BLaER1 treated with 17β-estradiol and CSF1 and Interleukin-3, amounts not matched to agents 10 nM and 100 nM (cell line): ENCODE data around the gene CHN2.

Experiments
- H3K27ac ChIP-seq, 11 experiments: shearing (Covaris generic); formaldehyde crosslinking; 2 replicates each; pipeline ENCODE4 v1.8.1; 2022
- H3K27me3 ChIP-seq, 11 experiments: shearing (Covaris generic); formaldehyde crosslinking; 2 replicates each; pipeline ENCODE4 v1.8.1; 2022
- H3K36me3 ChIP-seq, 11 experiments: shearing (Covaris generic); formaldehyde crosslinking; 2 replicates each; pipeline ENCODE4 v1.8.1; 2022
- H3K4me1 ChIP-seq, 10 experiments: shearing (Covaris generic); formaldehyde crosslinking; 2 replicates each; pipeline ENCODE4 v1.8.1; 2022
- H3K4me2 ChIP-seq, 11 experiments: shearing (Covaris generic); formaldehyde crosslinking; 2 replicates each; pipeline ENCODE4 v1.8.1; 2022
- H3K4me3 ChIP-seq, 10 experiments: shearing (Covaris generic); formaldehyde crosslinking; 2 replicates each; pipeline ENCODE4 v1.8.1; 2022
- H3K9ac ChIP-seq, 11 experiments: shearing (Covaris generic); formaldehyde crosslinking; 2 replicates each; pipeline ENCODE4 v1.8.1; 2022
- H3K9me3 ChIP-seq, 11 experiments: shearing (Covaris generic); formaldehyde crosslinking; replicated peaks in 1 of 11; 2 replicates each; pipeline ENCODE4 v1.8.1; 2022
- H4K20me1 ChIP-seq, 11 experiments: shearing (Covaris generic); formaldehyde crosslinking; 2 replicates each; pipeline ENCODE4 v1.8.1; 2022
- Cebpa-rat ChIP-seq, 11 experiments: shearing (Covaris generic); IDR thresholded peaks; 2 replicates each; pipeline ENCODE4 v1.8.1; 2022

CHN2 gene

DNA sequence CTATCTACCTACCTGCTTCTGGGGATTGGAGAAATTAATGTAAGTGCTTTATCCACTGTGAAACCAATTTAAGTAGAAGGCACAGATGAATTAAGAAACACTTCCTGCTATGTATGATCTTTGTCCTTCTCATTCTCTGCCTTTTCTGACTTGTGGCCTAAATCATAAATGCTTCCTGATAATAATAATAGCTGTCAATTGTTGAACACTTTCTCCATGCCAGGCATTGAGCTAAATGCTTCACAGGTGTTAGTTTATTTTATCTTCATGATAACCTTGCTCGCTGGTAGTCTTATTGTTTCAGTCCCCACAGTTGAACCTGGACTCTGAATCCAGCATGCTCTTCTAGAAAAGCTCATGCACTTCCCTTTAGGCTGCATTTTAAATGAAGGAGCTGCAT is 75.4 kb downstream of the CHN2 start:
- Histone ChIP-seq H3K4me2 (no peak overlapping the region), H3K4me3 (no peak overlapping the region), H3K4me1 (peaks cover 6 to 18% (median 13%) of the 10 kb centered on the region in 10 experiments; a peak in 17 of 20 replicates), H4K20me1 (no peaks in the 10 kb centered on the region), H3K27ac (no peak overlapping the region), H3K36me3 (no peaks in the 10 kb centered on the region), H3K9ac (no peak overlapping the region), H3K27me3 (peaks cover 0 to 10% (median 0%) of the 10 kb centered on the region in 11 experiments; a peak in 1 of 22 replicates), H3K9me3 (peaks cover 0 to 17% (median 0%) of the 10 kb centered on the region in 11 experiments; a peak in 2 of 22 replicates)
- TF ChIP-seq Cebpa-rat (IDR thresholded peaks at IDR 0.05): no peak

DNA sequence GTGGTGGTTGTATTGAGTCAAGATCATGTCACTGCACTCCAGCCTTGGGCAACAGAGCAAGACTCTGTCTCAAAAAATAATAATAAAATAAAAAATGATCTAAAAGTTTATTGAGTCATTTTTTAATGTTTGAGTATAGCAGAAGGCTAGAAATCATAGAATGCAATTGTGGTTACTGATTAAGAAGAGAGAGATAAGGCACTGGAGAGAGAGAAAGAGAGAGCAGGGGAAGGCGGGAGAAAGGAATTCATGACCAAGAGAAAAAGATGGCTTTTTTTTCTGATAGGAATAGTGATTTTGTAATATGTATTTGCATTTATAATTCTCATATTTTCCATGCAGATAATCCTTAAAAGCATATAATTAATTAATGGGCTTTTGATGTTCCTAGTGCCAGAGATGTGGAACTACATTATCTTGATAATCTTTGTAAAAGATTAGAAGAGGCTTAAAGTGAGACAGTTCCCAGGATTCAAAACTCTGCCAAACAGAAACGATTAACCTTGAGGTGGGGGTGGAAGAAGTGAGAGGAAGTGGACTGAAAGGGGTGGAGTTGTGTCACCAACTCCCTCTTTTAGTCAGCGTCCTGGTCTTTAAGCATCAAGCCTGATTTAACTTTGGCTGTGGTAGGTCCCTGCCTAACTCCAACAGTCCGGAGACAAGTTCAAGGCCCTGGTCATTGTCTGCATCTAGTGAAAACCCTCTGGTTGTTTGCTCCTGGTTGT is 76.2 kb downstream of the CHN2 start:
- Histone ChIP-seq H3K4me1 (peaks cover 0 to 10% (median 6%) of the 10 kb centered on the region in 10 experiments; a peak in 16 of 20 replicates), H3K9ac (no peak overlapping the region), H3K27ac (no peak overlapping the region), H3K9me3 (0 out of 22 replicates have a peak, but pooled peaks cover 0 to 9% (median 0%) of the 10 kb centered on the region in 11 experiments), H4K20me1 (no peaks in the 10 kb centered on the region), H3K36me3 (no peaks in the 10 kb centered on the region), H3K4me3 (no peak overlapping the region), H3K27me3 (peaks cover 0 to 13% (median 0%) of the 10 kb centered on the region in 11 experiments; a peak in 1 of 22 replicates), H3K4me2 (peak overlapping the region in 5 of 11 experiments; percentile 17 to 49 (median 40); a peak in 8 of 22 replicates)
- TF ChIP-seq Cebpa-rat (IDR thresholded peaks at IDR 0.05): no peak

GRCh38 chr7:29271319-29271658 is 76.7 kb downstream of the CHN2 start:
- H3K9ac ChIP-seq: no peak overlapping the region
- peaks cover 0 to 10% (median 8%) of the 10 kb centered on the region in 10 experiments; a peak in 16 of 20 replicates for H3K4me1 ChIP-seq
- no peaks in the 10 kb centered on the region for H3K36me3 ChIP-seq
- H3K4me3 ChIP-seq: no peak overlapping the region
- H3K9me3 ChIP-seq: 0 out of 22 replicates have a peak, but pooled peaks cover 0 to 3% (median 0%) of the 10 kb centered on the region in 11 experiments
- TF ChIP-seq Cebpa-rat (IDR thresholded peaks at IDR 0.05): no peak
- no peaks in the 10 kb centered on the region for H4K20me1 ChIP-seq
- peaks cover 0 to 15% (median 0%) of the 10 kb centered on the region in 11 experiments; a peak in 1 of 22 replicates for H3K27me3 ChIP-seq
- peak overlapping the region in 5 of 11 experiments; percentile 17 to 49 (median 40); a peak in 8 of 22 replicates for H3K4me2 ChIP-seq
- H3K27ac ChIP-seq: no peak overlapping the region

GRCh38 chr7:29272057-29272456 is 77.5 kb downstream of the CHN2 start:
- Histone ChIP-seq H3K9me3 (no peaks in the 10 kb centered on the region), H3K4me1 (peaks cover 0 to 10% (median 8%) of the 10 kb centered on the region in 10 experiments; a peak in 16 of 20 replicates), H3K36me3 (no peaks in the 10 kb centered on the region), H3K27ac (no peak overlapping the region), H3K9ac (no peak overlapping the region), H3K27me3 (peaks cover 0 to 15% (median 0%) of the 10 kb centered on the region in 11 experiments; a peak in 1 of 22 replicates), H3K4me2 (no peak overlapping the region), H4K20me1 (no peaks in the 10 kb centered on the region), H3K4me3 (no peak overlapping the region)
- TF ChIP-seq Cebpa-rat (IDR thresholded peaks at IDR 0.05): no peak

- Histone ChIP-seq H3K4me3 (no peak overlapping the region), H3K4me2 (no peak overlapping the region), H4K20me1 (no peaks in the 10 kb centered on the region), H3K36me3 (no peaks in the 10 kb centered on the region), H3K27ac (no peak overlapping the region), H3K4me1 (peaks cover 0 to 10% (median 8%) of the 10 kb centered on the region in 10 experiments; a peak in 16 of 20 replicates), H3K9ac (no peak overlapping the region), H3K9me3 (no peaks in the 10 kb centered on the region), H3K27me3 (peaks cover 0 to 20% (median 0%) of the 10 kb centered on the region in 11 experiments; a peak in 2 of 22 replicates)
- TF ChIP-seq Cebpa-rat (IDR thresholded peaks at IDR 0.05): no peak
These were observed 79.8 kb downstream of the CHN2 start for GRCh38 chr7:29274146-29275017.

DNA sequence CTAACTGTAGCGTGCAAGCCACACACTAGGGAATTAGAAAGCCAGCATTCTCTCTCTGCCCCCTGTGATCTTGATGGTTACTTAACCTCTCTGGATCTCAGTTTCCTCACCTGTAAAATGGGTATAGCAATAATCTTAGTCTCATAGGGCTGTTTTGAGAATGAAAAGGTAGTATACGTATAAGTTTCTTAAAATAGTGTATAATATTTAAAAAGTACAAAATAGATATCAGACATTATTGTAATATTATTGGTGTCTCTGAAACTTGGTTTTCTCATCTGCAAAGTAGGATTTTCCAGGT is 80.4 kb downstream of the CHN2 start:
- no peak overlapping the region for H3K4me3 ChIP-seq

DNA sequence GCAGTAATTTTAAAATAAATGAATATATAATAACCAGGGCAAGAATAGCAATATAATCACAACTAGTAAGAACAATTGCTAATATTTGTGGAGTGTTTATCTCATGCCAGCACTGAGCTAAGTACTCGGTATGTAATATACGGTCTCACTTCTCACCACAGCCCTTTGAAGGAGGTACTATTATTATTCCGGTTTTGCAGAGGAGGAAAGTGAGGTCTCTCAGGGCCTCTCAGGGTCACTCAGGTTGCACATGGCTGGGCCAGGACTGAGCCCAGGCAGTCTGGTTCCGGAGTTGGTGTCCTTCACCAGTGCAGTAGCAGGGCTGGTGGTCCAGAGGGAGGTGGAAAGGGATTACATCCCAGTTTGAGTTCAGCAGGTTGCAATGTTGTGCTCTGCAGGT is 80.9 kb downstream of the CHN2 start:
- H3K4me1 ChIP-seq: peaks cover 0 to 10% (median 8%) of the 10 kb centered on the region in 10 experiments; a peak in 16 of 20 replicates
- no peak overlapping the region for H3K27ac ChIP-seq
- no peak for TF ChIP-seq Cebpa-rat (IDR thresholded peaks at IDR 0.05)
- peak overlapping the region in 3 of 11 experiments; percentile 4 to 31 (median 15); a peak in 3 of 22 replicates for H3K4me2 ChIP-seq
- no peak overlapping the region for H3K9ac ChIP-seq
- no peak overlapping the region for H3K4me3 ChIP-seq
- H3K9me3 ChIP-seq: no peaks in the 10 kb centered on the region
- no peaks in the 10 kb centered on the region for H3K36me3 ChIP-seq
- H4K20me1 ChIP-seq: no peaks in the 10 kb centered on the region
- peaks cover 0 to 23% (median 0%) of the 10 kb centered on the region in 11 experiments; a peak in 2 of 22 replicates for H3K27me3 ChIP-seq

More for the DNA sequence above, 80.4 kb downstream of the CHN2 start:
- Histone ChIP-seq H4K20me1 (no peaks in the 10 kb centered on the region), H3K9ac (no peak overlapping the region), H3K4me2 (no peak overlapping the region), H3K27ac (no peak overlapping the region), H3K4me1 (peaks cover 0 to 10% (median 8%) of the 10 kb centered on the region in 10 experiments; a peak in 16 of 20 replicates), H3K36me3 (no peaks in the 10 kb centered on the region), H3K9me3 (no peaks in the 10 kb centered on the region), H3K27me3 (peaks cover 0 to 23% (median 0%) of the 10 kb centered on the region in 11 experiments; a peak in 2 of 22 replicates)
- no peak for TF ChIP-seq Cebpa-rat (IDR thresholded peaks at IDR 0.05)

- H3K4me1 ChIP-seq: peaks cover 0 to 10% (median 3%) of the 10 kb centered on the region in 10 experiments; a peak in 15 of 20 replicates
- no peak overlapping the region for H3K4me3 ChIP-seq
- H3K27me3 ChIP-seq: peaks cover 0 to 20% (median 0%) of the 10 kb centered on the region in 11 experiments; a peak in 2 of 22 replicates
- no peaks in the 10 kb centered on the region for H4K20me1 ChIP-seq
- H3K9ac ChIP-seq: no peak overlapping the region
- no peaks in the 10 kb centered on the region for H3K36me3 ChIP-seq
- peak overlapping the region in 1 of 11 experiments; percentile 4; a peak in 1 of 22 replicates for H3K4me2 ChIP-seq
- H3K9me3 ChIP-seq: no peaks in the 10 kb centered on the region
- no peak for TF ChIP-seq Cebpa-rat (IDR thresholded peaks at IDR 0.05)
- no peak overlapping the region for H3K27ac ChIP-seq
These were observed 81.6 kb downstream of the CHN2 start for GRCh38 chr7:29276199-29276598.

DNA sequence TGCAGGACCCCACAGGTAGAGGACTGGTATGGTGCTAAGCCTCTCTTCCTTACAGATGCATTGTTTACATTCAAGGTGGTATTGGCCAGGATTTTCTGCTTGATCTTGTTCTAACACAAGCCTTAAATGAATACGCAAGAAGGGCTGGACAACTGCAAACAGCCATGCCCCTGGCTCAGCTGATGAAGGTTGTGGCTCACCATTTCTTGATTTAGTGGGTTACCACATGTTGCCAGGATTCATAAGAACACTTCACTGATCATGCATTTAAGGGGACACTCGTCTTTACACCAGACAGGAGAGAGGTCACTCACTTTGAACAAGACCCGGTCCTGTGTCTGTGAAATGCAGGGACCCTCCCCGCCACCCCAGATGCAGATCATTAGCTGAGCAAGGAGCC is 82.2 kb downstream of the CHN2 start:
- TF ChIP-seq Cebpa-rat (IDR thresholded peaks at IDR 0.05): no peak
- Histone ChIP-seq H3K4me3 (no peak overlapping the region), H3K27me3 (peaks cover 0 to 26% (median 0%) of the 10 kb centered on the region in 11 experiments; a peak in 2 of 22 replicates), H3K27ac (no peak overlapping the region), H3K4me1 (peaks cover 0 to 10% (median 0%) of the 10 kb centered on the region in 10 experiments; a peak in 6 of 20 replicates), H3K36me3 (no peaks in the 10 kb centered on the region), H3K4me2 (no peak overlapping the region), H4K20me1 (no peaks in the 10 kb centered on the region), H3K9me3 (no peaks in the 10 kb centered on the region), H3K9ac (no peak overlapping the region)
